Upper lobe of right lung (tissue), 1 donor: ENCODE measurements around the gene CELSR1. TPM values are rescaled to one million over a fixed set of nuclear protein-coding genes. Genes with fewer than 3 reads are reported as not detected.
"Not testable (repeated sequence)": the region's sequence is repeated elsewhere in the genome, so short reads cannot be mapped to it uniquely, and the experiment has no call there.

Experiments used
- ATAC-seq: fragments of 200-7000 bp; cut with Tn5 transposase; one replicate; pipeline ENCODE4 v1.9.1; 2020; ENCODE audit warnings: mild to moderate bottlenecking, moderate library complexity
- DNase-seq: peaks from one replicate; pipeline ENCODE4 v3.0.0-alpha.2; 2020
- H3K27ac ChIP-seq: fragments of 200-600 bp; one replicate; pipeline ENCODE4 v1.8.0; 2022
- H3K27me3 ChIP-seq: fragments of 200-600 bp; one replicate; pipeline ENCODE4 v1.8.0; 2022; ENCODE audit warnings: mild to moderate bottlenecking
- H3K36me3 ChIP-seq: fragments of 200-600 bp; one replicate; pipeline ENCODE4 v1.8.0; 2022
- H3K4me1 ChIP-seq: fragments of 200-600 bp; one replicate; pipeline ENCODE4 v1.8.0; 2022
- H3K4me3 ChIP-seq: fragments of 200-600 bp; one replicate; pipeline ENCODE4 v1.8.0; 2022; ENCODE audit warnings: mild to moderate bottlenecking
- H3K9me3 ChIP-seq: fragments of 200-600 bp; one replicate; pipeline ENCODE4 v1.8.0; 2022
- intact Hi-C: fragments of 100-400 bp; cut with DNase I; formaldehyde crosslinking; loops from one replicate; pipeline ENCODE4 v1.11.0; 2022
- total RNA-seq: library from RNA; stranded (reverse); fragmentation: NEBNext Ultra II Directional; extraction: Animal tissue kit (Norgen Biotek cat#: 25700); gene quantifications from one replicate; pipeline ENCODE4 v1.2.1, GENCODE V29; 2021
- TF ChIP-seq, protein P1 (sequence below): fragments of 200-600 bp; IDR thresholded peaks from one replicate; pipeline ENCODE4 v1.8.0; 2022; ENCODE audit warnings: antibody characterized with exemption
- donor health status: DM: no; HTN: yes; CAD: no; lungs with severe emphysema.

CELSR1 gene
- total RNA-seq, 1 donor from 2014 or later, result 53.5 TPM

DNA sequence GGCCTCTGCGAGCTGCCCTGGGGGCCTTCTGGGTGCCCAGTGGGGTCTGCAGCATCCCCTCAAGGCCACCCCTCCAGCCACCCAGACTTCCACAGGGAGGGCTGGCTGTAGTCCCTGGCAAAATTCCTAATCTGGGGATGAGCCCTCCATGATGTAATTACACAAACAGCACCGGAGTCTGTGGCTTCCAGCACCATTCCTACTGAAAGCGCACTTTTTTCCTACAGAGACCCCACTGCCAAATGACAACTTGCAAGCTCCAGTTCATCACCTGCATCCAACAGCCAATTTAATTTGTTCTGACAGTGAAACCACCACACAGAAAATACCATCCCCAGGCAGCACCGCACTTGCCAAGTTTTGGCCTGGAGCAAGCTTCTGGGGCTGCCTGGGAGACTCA, 131.5 kb downstream of the CELSR1 start:
- no peak overlapping the region for H3K27ac ChIP-seq
- no peaks in the 10 kb centered on the region for H3K27me3 ChIP-seq
- TF ChIP-seq, protein P1, sequence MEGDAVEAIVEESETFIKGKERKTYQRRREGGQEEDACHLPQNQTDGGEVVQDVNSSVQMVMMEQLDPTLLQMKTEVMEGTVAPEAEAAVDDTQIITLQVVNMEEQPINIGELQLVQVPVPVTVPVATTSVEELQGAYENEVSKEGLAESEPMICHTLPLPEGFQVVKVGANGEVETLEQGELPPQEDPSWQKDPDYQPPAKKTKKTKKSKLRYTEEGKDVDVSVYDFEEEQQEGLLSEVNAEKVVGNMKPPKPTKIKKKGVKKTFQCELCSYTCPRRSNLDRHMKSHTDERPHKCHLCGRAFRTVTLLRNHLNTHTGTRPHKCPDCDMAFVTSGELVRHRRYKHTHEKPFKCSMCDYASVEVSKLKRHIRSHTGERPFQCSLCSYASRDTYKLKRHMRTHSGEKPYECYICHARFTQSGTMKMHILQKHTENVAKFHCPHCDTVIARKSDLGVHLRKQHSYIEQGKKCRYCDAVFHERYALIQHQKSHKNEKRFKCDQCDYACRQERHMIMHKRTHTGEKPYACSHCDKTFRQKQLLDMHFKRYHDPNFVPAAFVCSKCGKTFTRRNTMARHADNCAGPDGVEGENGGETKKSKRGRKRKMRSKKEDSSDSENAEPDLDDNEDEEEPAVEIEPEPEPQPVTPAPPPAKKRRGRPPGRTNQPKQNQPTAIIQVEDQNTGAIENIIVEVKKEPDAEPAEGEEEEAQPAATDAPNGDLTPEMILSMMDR, result no peak
- H3K9me3 ChIP-seq, result no peaks in the 10 kb centered on the region
- ATAC-seq (no peak), DNase-seq (no peak)
- intact Hi-C loops, result no loop called here
- H3K36me3 ChIP-seq, result no peaks in the 10 kb centered on the region
- H3K4me3 ChIP-seq, result no peak overlapping the region
- H3K4me1 ChIP-seq, result no peaks in the 10 kb centered on the region

DNA sequence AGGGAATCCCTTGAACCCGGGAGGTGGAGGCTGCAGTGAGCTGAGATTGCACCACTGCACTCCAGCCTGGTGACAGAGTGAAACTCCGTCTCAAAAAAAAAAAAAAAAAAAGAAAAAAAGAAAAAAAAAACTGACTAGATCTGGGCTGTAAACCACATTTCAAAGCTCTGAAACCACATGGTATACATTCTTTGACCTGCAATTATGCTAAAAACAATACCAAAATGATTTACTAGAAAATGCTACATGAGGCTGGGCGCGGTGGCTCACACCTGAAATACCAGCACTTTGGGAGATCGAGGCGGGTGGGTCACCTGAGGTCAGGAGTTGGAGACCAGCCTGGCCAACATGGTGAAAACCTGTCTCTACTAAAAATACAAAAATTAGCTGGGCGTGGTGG, 133.5 kb downstream of the CELSR1 start:
- H3K36me3 ChIP-seq, intact Hi-C loops, H3K4me1 ChIP-seq, H3K27ac ChIP-seq, H3K4me3 ChIP-seq, DNase-seq, H3K27me3 ChIP-seq, ATAC-seq, H3K9me3 ChIP-seq: not testable (repeated sequence)

DNA sequence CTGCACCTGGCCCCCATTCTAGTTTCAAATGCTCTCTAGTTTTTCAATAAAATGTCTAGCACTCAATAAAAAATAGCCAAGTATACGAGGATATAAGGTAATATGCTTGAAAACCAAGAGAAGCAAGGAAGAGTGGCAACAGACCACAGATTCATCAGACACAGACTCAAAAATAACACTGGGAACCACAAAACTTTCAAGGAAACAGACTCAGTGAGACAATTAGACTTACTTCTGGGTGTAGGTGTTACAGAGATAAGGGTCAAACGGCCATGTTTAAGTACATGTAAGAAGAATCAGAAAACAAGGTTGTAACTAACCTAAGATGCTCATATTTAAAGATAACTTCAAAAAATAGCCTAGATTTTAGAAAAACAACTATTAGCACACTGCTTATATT, 134.9 kb downstream of the CELSR1 start:
- intact Hi-C loops, result no loop called here
- TF ChIP-seq, protein P1, result no peak
- Histone ChIP-seq H3K27me3 (no peaks in the 10 kb centered on the region), H3K36me3 (peaks cover 6% of the 10 kb centered on the region), H3K9me3 (no peaks in the 10 kb centered on the region), H3K4me1 (no peaks in the 10 kb centered on the region), H3K27ac (no peak overlapping the region), H3K4me3 (no peak overlapping the region)
- ATAC-seq, result no peak
- DNase-seq, result no peak

DNA sequence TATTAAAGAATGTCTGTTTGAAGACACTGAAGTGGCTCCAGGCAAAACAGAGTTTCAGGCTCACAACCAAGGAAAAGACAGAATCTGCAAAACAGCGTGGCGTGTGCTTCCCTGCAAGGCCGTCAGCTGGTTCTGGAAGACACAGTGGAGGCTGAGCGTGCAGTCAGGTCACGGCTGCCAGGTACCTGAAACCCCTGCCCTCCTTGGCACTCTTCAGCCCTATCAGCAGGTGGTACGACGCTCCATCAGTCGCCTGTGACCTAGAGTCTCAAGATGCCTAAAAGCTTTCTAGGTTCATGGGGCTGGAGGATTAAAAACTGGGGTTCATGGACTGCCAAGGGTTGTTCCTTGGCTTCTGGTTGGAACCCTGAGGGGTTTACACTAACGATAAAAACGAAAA, 136.1 kb downstream of the CELSR1 start:
- TF ChIP-seq, protein P1, result no peak
- Histone ChIP-seq H3K27me3 (no peaks in the 10 kb centered on the region), H3K36me3 (peaks cover 6% of the 10 kb centered on the region), H3K4me3 (no peak overlapping the region), H3K4me1 (no peaks in the 10 kb centered on the region), H3K27ac (no peak overlapping the region), H3K9me3 (no peaks in the 10 kb centered on the region)
- intact Hi-C loops, result no loop called here
- DNase-seq (no peak), ATAC-seq (no peak)

DNA sequence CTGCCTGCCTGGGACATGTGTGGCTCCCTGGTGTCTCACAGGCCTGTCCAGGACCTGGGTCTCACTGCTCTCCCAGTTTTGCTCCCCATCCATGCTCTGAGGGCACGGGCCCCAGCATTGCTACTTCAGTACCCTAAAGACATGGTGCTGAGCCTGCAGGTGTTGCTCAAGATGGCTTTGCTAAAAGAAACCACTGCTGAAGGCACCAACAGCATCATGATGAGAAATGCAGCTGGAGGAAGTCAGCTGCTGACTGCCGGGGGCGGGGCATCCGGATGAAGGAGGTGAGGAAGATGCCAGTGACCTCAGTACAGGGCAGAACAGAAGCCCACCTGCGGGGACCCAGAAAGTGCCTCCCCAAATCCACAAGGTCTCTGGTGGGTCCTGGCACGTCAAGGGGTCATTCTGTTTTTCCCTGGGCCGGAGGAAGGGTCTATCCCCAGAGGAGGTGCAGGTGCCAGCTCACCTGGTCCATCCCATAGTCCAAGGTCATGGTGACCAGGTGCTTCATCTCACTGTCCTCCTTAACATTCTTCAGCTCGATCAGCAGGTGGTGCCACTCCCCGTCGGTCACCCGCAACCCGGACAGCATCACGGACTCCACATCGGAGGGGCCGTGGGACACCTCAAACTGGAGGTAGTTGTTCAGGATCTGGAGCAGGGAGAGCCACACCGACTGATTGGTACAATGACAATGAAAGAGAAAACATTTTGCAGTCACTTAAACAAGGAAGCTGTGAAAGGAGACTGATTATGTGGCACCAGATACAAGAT, 138.0 kb downstream of the CELSR1 start:
- TF ChIP-seq, protein P1, result no peak
- no peak overlapping the region for H3K27ac ChIP-seq
- ATAC-seq (no peak), DNase-seq (no peak)
- H3K4me1 ChIP-seq, result no peaks in the 10 kb centered on the region
- H3K27me3 ChIP-seq, result no peaks in the 10 kb centered on the region
- no peak overlapping the region for H3K4me3 ChIP-seq
- intact Hi-C loops, result no loop called here
- peaks cover 6% of the 10 kb centered on the region for H3K36me3 ChIP-seq
- H3K9me3 ChIP-seq, result no peaks in the 10 kb centered on the region

DNA sequence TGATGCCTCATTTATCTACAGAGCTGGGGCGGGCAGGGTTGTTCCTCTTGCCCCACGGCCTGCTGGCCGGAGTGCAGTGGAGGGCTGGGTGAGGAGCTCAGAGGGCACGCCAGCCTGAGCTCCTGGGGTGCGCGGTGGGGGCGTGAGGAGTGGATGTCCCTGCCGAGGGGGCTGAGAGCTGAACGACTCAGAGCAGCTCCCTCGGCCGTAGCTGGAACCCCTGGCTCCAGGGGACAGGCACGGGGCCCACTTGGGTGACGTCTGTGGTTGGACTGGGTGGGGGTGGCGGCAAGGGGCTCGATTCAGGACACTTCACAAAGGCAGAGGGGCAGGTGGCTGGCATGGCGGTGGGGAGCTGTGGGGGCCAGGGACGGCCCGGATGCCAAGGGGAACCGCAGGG, 139.5 kb downstream of the CELSR1 start:
- ATAC-seq, result no peak
- no peak for DNase-seq
- no peak overlapping the region for H3K27ac ChIP-seq
- intact Hi-C loops, result no loop called here
- no peaks in the 10 kb centered on the region for H3K9me3 ChIP-seq
- no peaks in the 10 kb centered on the region for H3K4me1 ChIP-seq
- peaks cover 6% of the 10 kb centered on the region for H3K36me3 ChIP-seq
- TF ChIP-seq, protein P1, result no peak
- H3K4me3 ChIP-seq, result no peak overlapping the region
- H3K27me3 ChIP-seq, result no peaks in the 10 kb centered on the region
